GM18951 (cell line): ENCODE measurements around the gene CCDC106.

Experiments
- POLR2A ChIP-seq: IDR thresholded peaks from 4 replicates; pipeline ENCODE4 v1.6.1; 2011; ENCODE audit warnings: mild to moderate bottlenecking; ENCODE audit not compliant: insufficient read length, insufficient read depth; ENCODE audit errors: extremely low read depth
- in situ Hi-C: fragments of 300-500 bp; cut with MboI; formaldehyde crosslinking; loops from one replicate; pipeline ENCODE4 v1.12.0; 2022; ENCODE audit warnings: low sequenced_read_pairs, mixed read lengths, inconsistent platforms; ENCODE audit not compliant: unreplicated experiment

The CCDC106 gene

GRCh38 chr19:55667006-55667381 lies 19.0 kb downstream of the CCDC106 start:
- TF ChIP-seq POLR2A, result no peak

GRCh38 chr19:55667511-55667910 lies 19.5 kb downstream of the CCDC106 start:
- in situ Hi-C loops, result no loop called here
- TF ChIP-seq POLR2A, result no peak

More at GRCh38 chr19:55667006-55667381, 19.0 kb downstream of the CCDC106 start:
- in situ Hi-C loops, result no loop called here

- in situ Hi-C loops, result no loop called here
- TF ChIP-seq POLR2A, result no peak
Observed at GRCh38 chr19:55667958-55668357, 19.9 kb downstream of the CCDC106 start.

GRCh38 chr19:55668603-55669348 lies 20.8 kb downstream of the CCDC106 start:
- no peak for TF ChIP-seq POLR2A
- in situ Hi-C loops, result no loop called here

- in situ Hi-C loops, result no loop called here
- no peak for TF ChIP-seq POLR2A
Observed at GRCh38 chr19:55669418-55670279, 21.6 kb downstream of the CCDC106 start.

GRCh38 chr19:55670280-55671053 lies 22.5 kb downstream of the CCDC106 start:
- in situ Hi-C loops, result no loop called here

GRCh38 chr19:55671054-55671378 lies 23.0 kb downstream of the CCDC106 start:
- no peak for TF ChIP-seq POLR2A
- in situ Hi-C loops, result no loop called here

More at GRCh38 chr19:55670280-55671053, 22.5 kb downstream of the CCDC106 start:
- TF ChIP-seq POLR2A, result no peak

- in situ Hi-C loops, result no loop called here
- no peak for TF ChIP-seq POLR2A
Observed at GRCh38 chr19:55672418-55672817, 24.4 kb downstream of the CCDC106 start.

GRCh38 chr19:55673465-55673864 lies 25.5 kb downstream of the CCDC106 start:
- in situ Hi-C loops, result no loop called here
- no peak for TF ChIP-seq POLR2A

GRCh38 chr19:55673889-55674288 lies 25.9 kb downstream of the CCDC106 start:
- in situ Hi-C loops, result no loop called here
- no peak for TF ChIP-seq POLR2A

- no peak for TF ChIP-seq POLR2A
- in situ Hi-C loops, result no loop called here
Observed at GRCh38 chr19:55674459-55674840, 26.4 kb downstream of the CCDC106 start.

GRCh38 chr19:55674841-55675660 lies 27.0 kb downstream of the CCDC106 start, which contains the start of gene EPN1:
Gene EPN1 (plus strand): TSS chr19:55675226. CDS start chr19:55678628, 3,402 bp downstream.
- in situ Hi-C loops, result no loop called here

More at GRCh38 chr19:55674841-55675660, 27.0 kb downstream of the CCDC106 start, which contains the start of gene EPN1:
- peak; percentile 73 for TF ChIP-seq POLR2A
